H7 (cell line): ENCODE results near the gene SERHL2. TPM values are rescaled to one million over a fixed set of nuclear protein-coding genes. Genes with fewer than 3 reads are reported as not detected.
A peak's percentile ranks its signal among the peaks of the same experiment; 100 is the strongest.
"Not testable (repeated sequence)": the region's sequence is repeated elsewhere in the genome, so short reads cannot be mapped to it uniquely, and the experiment has no call there.

Experiments used
- DNase-seq: peaks from one replicate; pipeline ENCODE4 v3.0.0; 2012
- H3K27me3 ChIP-seq: 2 replicates; pipeline ENCODE4 v1.6.0; 2011; ENCODE audit warnings: mild to moderate bottlenecking, low read length; ENCODE audit not compliant: control insufficient read depth, insufficient read depth
- H3K36me3 ChIP-seq: replicated peaks from 2 replicates; pipeline ENCODE4 v1.5.1; 2011; ENCODE audit warnings: low read length; ENCODE audit not compliant: control insufficient read depth, insufficient read depth
- H3K4me3 ChIP-seq: 2 replicates; pipeline ENCODE4 v1.5.1; 2011; ENCODE audit warnings: low read depth, mild to moderate bottlenecking, control low read depth, low read length, moderate library complexity; ENCODE audit not compliant: insufficient read depth
- total RNA-seq: library from RNA; depleted of rRNA; stranded (reverse); fragments of >200 nt; shearing (Covaris generic); gene quantifications from 2 replicates; pipeline ENCODE4 v1.2.3, GENCODE V29; 2014; rRNA removed

SERHL2 gene, protein sequence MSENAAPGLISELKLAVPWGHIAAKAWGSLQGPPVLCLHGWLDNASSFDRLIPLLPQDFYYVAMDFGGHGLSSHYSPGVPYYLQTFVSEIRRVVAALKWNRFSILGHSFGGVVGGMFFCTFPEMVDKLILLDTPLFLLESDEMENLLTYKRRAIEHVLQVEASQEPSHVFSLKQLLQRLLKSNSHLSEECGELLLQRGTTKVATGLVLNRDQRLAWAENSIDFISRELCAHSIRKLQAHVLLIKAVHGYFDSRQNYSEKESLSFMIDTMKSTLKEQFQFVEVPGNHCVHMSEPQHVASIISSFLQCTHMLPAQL
- total RNA-seq, result 2.6 and 7.5 TPM in 2 replicates

DNA sequence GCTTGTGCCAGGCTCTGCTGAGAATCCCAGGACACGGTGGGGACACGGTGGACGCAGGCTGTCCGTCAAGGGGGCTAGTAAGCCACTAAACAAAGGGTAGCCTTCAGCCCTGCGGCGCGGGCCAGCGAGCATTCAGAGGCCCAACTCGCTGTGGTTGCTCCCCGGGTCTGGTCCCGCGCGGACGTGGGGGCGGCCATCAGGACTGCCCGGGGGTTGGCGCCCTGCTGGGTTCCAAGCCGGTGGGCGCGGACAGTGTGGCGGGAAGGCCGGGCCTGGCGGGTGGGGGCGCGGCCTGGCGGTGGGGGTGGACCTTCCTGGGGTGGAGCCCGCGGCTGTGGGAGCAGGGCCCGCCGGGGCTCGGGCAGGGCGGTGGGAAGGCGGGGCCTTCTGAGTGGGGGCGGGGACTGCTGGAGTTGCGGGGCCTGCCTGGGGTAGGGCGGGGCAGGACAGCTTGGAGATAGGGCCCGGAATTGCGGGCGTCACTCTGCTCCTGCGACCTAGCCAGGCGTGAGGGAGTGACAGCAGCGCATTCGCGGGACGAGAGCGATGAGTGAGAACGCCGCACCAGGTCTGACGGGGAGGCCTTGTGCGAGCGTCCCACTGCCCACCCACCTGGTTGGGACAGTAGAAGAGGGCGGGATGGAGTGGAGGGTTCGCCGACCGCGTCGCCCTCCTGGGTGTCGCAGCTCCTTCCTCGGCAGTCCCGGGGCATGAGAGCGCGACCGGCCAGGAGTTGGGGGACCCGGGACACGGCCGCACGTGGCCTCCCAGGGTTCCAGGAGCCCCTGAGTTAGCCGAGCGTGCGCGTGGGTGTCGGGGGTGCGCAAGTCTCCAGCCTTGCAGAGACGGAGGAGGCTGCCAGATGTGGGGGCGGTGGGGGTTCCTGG is at the start of gene SERHL2:
SERHL2 (plus strand) TSS at position 482 of the 887 bp plus-strand sequence; CDS start at position 547, 65 bp downstream.
- DNase-seq, result peak; percentile 99
- peak within 1 kb of the TSS; percentile 59 for H3K4me3 ChIP-seq
- H3K36me3 ChIP-seq, result no peaks in the 10 kb centered on the region
- peaks cover 8% of the 10 kb centered on the region; the same call in 1 of the 2 replicates for H3K27me3 ChIP-seq

DNA sequence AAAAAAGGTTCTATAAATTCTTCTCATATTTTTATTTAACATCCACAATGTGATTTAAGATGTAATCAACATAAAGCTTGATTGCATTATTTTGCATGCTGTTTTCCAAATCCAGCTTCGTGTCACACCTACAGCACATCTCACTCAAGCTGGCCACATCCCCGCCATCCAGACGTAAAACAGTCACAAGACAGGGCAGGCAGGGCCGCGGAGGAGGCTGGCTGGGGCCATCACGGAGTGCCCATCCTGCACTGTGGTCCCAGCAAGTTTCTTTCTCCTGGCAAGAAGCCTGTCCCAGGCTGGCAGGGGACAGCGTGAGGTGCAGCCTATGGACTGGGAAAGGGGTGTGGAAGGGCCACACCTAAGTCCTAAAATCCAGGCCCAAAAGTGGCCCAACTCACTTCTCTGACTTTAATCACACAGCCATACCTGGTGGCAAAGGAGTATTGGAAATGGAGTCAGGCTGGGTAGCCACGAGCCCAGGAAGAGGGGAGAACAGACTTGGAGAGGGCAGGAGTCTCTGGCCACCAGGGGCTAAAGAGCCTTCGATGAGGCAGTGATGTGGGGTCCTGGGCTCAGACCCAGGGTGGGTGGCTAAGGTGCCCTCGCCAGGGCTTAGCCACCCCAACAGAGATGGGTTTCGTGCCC is 45.3 kb upstream of the SERHL2 start:
- H3K4me3 ChIP-seq, DNase-seq, H3K36me3 ChIP-seq, H3K27me3 ChIP-seq: not testable (repeated sequence)

DNA sequence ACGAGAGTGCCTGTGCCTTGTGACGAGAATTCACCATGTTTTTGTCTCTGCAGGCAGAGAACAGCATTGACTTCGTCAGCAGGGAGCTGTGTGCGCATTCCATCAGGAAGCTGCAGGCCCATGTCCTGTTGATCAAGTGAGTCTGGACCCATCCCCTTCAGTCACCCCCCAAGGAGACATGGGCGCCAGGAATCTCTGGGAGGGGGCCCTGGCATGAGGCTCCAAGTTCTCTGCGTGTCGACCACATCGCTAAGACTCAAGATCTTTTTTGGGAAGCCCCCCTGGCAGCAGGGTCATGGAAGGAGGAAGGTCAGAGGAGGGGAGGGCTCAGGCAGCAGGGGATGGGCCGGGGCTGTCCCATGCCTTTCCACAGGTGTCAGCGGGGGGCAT is 44.8 kb upstream of the SERHL2 start:
- DNase-seq, H3K27me3 ChIP-seq, H3K36me3 ChIP-seq, H3K4me3 ChIP-seq: not testable (repeated sequence)

DNA sequence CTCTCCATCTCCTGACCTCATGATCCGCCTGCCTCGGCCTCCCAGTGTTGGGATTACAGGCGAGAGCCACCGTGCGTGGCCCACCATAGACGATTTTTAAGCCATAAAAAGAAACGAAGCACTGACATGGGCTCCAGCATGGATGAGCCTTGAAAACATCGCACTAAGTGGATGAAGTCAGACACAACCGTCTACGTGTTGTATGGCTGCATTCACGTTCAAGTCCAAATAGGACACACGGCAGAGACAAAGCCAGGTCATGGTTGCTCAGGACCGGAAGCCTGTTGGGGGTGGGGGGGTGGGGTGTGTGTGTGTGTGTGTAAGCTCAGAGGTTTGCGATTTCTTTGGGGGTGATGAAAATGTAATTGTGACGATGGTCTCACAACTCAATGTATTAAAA is 44.2 kb upstream of the SERHL2 start:
- no peaks in the 10 kb centered on the region for H3K27me3 ChIP-seq
- DNase-seq, result no peak

DNA sequence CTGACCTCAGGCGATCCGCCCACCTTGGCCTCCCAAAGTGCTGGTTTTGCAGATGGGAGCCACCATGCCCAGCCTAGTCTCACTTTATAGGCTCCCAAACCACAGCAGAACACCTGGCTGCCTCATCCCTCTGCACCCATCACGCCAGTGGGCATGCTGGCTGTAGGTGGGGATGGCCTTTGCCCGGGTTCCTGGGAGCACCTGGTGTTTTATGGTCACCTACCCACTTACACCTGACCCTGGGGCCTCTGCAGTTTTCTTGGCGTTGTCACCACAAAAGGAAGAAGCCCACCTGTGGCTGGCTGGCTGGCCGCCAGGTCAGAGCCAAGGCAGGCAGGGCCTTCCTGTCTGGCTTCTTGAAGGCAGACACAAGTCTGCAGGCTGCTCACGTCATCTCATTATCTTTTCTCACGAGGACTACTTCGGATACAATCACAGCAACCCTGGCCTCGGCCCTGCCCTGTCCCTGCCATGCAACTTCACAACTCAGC is 42.3 kb upstream of the SERHL2 start:
- no peaks in the 10 kb centered on the region for H3K27me3 ChIP-seq
- DNase-seq, result peak; percentile 30
- H3K4me3 ChIP-seq, result no peak overlapping the region
- peaks cover 4% of the 10 kb centered on the region for H3K36me3 ChIP-seq

More for the DNA sequence above, 44.2 kb upstream of the SERHL2 start:
- Histone ChIP-seq H3K36me3 (no peaks in the 10 kb centered on the region), H3K4me3 (no peak overlapping the region)

DNA sequence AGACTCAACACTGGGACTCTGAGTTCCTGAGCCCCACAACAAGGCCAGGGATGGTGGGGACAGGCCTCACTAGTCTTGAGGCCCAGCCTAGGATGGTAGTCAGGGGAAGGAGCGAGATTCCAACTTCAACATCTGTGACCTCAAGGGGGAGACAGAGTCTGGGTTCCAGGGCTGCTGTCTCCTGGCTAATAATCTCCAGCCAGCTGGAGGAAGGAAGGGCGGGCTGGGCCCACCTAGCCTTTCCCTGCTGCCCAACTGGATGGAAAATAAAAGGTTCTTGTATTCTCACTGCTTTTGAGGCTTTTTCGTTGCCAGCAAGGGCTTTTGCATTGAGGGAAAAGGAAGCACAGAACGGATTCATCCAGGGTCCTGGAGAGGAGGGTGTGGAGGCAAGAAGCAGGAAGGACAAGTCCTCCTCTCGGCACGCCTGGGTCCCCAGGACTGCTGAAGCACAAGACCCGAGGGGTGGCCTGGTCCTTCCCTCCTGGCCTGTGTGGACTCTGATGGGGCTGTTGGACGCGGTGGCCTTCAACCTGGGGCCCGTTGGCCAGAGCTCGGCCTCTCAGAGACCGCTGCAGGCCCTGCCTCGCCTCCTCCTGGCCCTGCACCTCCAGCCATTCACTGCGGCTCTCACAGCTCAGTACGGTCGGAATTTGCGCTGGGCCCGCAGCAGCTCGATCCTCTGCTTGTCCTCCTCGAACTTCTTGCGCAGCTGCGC is 41.3 kb upstream of the SERHL2 start:
- H3K36me3 ChIP-seq, H3K4me3 ChIP-seq, H3K27me3 ChIP-seq: not testable (repeated sequence)
- peak; percentile 71 for DNase-seq

DNA sequence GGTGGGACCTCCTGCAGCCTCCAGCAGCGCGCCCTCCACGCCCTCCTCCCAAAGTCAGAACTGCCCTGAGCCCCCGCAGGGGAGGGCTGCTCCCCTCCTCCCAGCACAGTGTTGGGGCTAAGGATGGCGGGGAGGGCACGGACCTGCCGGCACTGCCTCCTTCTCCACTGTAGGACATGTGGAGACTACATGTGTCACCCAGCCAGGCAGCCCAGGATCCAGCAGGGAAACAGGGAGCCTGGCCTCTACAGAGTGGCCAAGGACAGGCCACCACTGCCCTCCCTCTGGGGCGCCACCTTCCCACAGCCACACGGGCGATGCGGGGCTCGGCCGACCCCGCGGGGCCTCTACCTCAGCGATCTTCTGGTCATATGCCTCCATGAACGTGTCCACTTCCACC is 39.4 kb upstream of the SERHL2 start:
- peaks cover 11% of the 10 kb centered on the region for H3K36me3 ChIP-seq
- not testable (repeated sequence) for H3K4me3 ChIP-seq, DNase-seq, H3K27me3 ChIP-seq

DNA sequence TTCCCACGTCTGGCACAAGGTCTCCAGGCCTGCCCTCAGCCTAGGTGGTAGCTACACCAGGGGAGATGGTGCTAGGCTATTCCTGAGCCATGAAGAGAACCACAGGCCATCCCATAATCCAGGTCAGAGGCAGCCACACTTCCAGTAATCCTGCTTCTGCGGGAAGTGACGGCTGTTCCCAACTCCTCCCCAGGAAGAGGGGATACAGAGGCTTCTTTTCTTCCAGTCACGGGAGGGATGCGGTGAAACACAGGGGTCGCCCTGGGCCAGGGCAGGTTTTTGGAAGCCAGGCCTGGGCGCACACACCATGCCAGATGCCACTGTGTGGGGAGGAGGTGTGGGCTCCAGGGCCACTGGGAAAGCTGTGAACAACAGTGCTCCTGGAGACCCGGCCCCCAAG is 38.5 kb upstream of the SERHL2 start:
- H3K27me3 ChIP-seq, DNase-seq, H3K4me3 ChIP-seq: not testable (repeated sequence)
- H3K36me3 ChIP-seq, result peaks cover 11% of the 10 kb centered on the region

DNA sequence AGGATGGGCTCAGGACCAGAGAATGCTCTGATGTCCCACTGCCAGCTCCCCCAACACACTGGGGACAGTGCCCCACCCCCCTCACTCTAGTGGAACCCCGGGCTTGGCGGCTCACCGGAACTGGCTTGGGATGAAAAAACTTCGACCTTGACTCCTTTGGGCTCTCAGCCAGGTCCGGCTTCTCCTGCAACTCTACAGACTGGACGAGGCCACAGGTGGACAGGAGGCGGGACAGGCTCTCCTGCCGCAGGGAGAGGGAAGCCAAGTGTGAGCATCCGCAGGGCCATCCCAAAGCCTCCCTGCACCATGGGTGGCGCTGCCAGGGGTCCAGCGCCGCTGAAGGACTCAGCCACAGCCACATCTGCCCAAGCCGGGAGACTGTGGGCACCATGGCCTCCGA is 37.9 kb upstream of the SERHL2 start:
- DNase-seq, result no peak
- Histone ChIP-seq H3K4me3 (no peak overlapping the region), H3K36me3 (peaks cover 11% of the 10 kb centered on the region), H3K27me3 (no peaks in the 10 kb centered on the region)

DNA sequence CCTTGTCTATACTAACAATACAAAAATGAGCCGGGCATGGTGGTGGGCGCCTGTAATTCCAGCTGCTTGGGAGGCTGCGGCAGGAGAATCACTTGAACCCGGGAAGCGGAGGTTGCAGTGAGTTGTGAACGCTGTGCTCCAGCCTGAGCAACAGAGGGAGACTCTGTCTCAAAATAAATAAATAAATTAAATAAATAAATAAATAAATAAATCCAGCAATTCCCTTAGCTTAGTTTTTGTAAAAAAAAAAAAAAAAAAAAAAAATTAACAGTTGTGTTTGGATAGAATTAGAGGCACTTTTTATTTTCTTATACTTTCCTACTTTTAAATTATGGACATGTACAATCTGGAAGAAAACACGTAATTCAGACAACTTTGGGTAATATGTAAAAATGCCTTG is 36.7 kb upstream of the SERHL2 start:
- not testable (repeated sequence) for H3K27me3 ChIP-seq, DNase-seq, H3K4me3 ChIP-seq
- peaks cover 11% of the 10 kb centered on the region for H3K36me3 ChIP-seq

DNA sequence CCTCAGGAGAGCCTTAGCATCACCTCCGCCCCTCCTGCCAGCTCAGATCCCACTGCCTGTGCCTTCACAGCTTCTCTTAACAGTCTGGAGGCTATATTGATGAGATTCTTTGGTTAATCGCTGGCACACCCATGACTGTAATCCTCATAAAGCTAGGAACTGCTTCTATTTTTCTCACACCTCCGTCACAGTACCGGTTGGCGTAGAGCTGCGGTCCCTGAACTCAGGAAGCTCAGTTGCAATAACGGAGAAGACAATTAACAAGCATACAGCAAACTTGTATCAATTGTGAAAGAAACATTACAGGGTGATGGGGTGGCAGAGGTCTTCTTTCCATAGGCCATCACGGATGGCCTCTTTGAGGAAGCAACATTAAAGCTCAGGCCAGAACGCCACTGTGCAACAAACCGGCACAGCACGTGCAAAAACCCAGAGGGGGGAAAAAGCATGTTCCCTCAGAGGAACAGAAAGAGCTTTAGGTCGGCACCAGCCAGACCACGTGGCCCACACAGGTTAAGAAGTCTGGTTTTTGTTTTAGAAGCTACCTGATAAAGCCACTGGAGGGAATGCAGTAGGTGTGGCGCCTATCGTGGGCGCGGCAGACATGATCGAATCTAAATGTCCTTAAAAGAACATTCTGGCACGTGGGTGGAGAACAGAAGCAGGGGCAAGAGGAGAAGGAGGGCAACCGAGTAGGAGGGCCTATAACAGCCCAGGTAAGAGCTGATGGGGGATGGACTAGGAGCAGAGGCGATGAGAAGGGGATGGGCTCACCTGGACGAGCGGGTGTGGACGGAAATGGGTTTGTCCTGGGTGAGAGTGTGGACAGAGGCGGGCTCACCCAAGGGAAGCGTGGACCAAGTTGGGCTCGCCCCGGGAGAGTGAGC is 34.9 kb upstream of the SERHL2 start:
- not testable (repeated sequence) for DNase-seq, H3K27me3 ChIP-seq
- Histone ChIP-seq H3K4me3 (peak overlapping the region; percentile 85), H3K36me3 (peaks cover 11% of the 10 kb centered on the region)

DNA sequence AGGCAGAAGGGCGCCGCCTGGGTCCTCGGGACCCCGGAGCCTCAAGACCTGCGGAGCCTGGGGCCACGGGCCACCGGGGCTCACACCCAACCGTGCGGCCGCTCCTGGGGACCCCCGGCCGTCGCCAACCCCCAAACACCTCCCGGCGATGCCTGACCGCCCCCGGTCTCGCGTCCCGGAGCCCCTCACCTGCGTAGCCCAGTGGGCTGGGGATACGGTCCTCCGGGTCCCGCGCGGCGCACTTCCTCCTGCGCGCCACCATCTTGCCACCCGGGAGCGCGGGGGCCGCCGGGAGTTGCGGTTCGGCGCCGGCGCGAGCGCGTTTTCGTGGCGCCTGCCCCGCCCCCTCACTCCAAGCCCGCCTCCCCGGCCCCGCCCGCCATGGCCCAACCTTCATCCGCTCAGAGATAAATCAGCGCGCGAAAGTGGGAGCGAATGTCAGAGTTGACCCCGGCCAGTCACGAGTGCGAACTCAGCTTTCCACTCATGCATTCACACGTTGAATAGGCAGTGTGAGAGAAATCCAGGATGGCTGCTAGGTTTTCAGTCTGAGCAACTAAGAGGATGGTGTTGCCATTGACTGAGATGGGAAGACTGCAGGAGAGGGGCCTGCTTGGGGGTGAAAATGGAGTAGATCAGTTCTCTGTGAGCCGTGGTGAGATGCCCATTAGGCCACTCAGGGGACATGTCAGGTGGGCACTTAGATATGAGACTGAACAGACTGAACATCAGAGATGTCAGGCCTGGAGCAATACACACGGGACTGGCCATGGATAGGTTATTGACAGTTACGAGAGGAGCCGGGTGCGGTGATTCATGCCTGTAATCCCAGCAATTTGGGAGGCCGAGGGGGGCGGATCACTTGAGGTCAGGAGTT is 34.0 kb upstream of the SERHL2 start, which contains the start of gene RRP7A:
RRP7A (minus strand) TSS at position 272 of the 877 bp plus-strand sequence; CDS start at position 262, 10 bp downstream.
- DNase-seq, result peak; percentile 93
- Histone ChIP-seq H3K36me3 (peaks cover 11% of the 10 kb centered on the region), H3K4me3 (peak within 1 kb of the TSS; percentile 85), H3K27me3 (no peaks in the 10 kb centered on the region)
